ENCODE measurements around the gene GSN. TPM values are rescaled to one million over a fixed set of nuclear protein-coding genes. Genes with fewer than 3 reads are reported as not detected.

GSN gene
- total and polyA plus RNA-seq, 2 of the 13 experiments (the other 11 are each of a cell fraction or from before 2014, with no cell fraction given), result 294 to 307 TPM

GRCh38 chr9:121309833-121310425 is 42.0 kb downstream of the GSN start:
- H3K4me3 ChIP-seq (replicated peaks in 1 of 3; ENCODE audit: insufficient read depth in 1 of 3, low read depth in 2 of 3, low read length in 3 of 3), result no peak overlapping the region
- intact Hi-C loops (cut with micrococcal nuclease; ENCODE audit: unreplicated experiment) (no loop called here), in situ Hi-C loops (cut with HindIII; ENCODE audit: extremely low pct_ligation_motif_present, low pct_unique_long_range_greater_than_20kb) (no loop called here)
- 97% methylated on average over 7 of the region's 7 CpGs for WGBS (ENCODE audit: low lambda C conversion rate)
- peaks cover 28 to 61% of the 10 kb centered on the region in 2 experiments for H3K36me3 ChIP-seq (replicated peaks in 1 of 2; ENCODE audit: control insufficient read depth in 1 of 2, insufficient read depth in 2 of 2, low read length in 2 of 2)
- POLR2A ChIA-PET, result interaction anchor here (1.2 to 2.7 kb wide), 3 partner anchors 11 to 13 kb away, joined by 3 to 7 read pairs (median 5); no protein-coding TSS in a partner anchor
- TF ChIP-seq HNRNPL (IDR thresholded peaks at IDR 0.05; ENCODE audit: low read depth, low read length) (no peak), HOXA7 (CRISPR knock-in tag; IDR thresholded peaks at IDR 0.05) (no peak), RBFOX2 (IDR thresholded peaks at IDR 0.05; ENCODE audit: low read depth, low read length) (peak; percentile 48; the same call in 1 of the 2 replicates), RBAK (CRISPR knock-in tag; IDR thresholded peaks at IDR 0.05) (peak; percentile 93)
- no peak overlapping the region for H3K4me2 ChIP-seq (ENCODE audit: low read depth, low read length)
- CTCF ChIA-PET (ENCODE audit: low intra/inter-chr PET ratio, low total read pairs), result no interaction called here
- no peaks in the 10 kb centered on the region for H3K79me2 ChIP-seq (ENCODE audit: insufficient read depth, low read length)
- no peaks in the 10 kb centered on the region for H3K27me3 ChIP-seq (ENCODE audit: control insufficient read depth in 1 of 2, insufficient read depth in 2 of 2, low read length in 2 of 2)
- no peak overlapping the region for H3K27ac ChIP-seq (ENCODE audit: extremely low read length, insufficient read depth, low read length)
- no peak overlapping the region for H2AFZ ChIP-seq (ENCODE audit: low read length)
- H3K4me1 ChIP-seq (ENCODE audit: insufficient read depth, low read length), result peaks cover 14% of the 10 kb centered on the region
- no TSS peak for BruUV-seq (replicated peaks)
- FAIRE-seq (no peak), ATAC-seq (no peak), DNase-seq (ENCODE audit: low spot score) (no peak)
- no peaks in the 10 kb centered on the region for H4K20me1 ChIP-seq (ENCODE audit: insufficient read depth, low read length)
- H3K9ac ChIP-seq (ENCODE audit: insufficient read depth, low read depth, low read length), result no peak overlapping the region
- H3K9me3 ChIP-seq (ENCODE audit: low read length), result no peaks in the 10 kb centered on the region

GRCh38 chr9:121310571-121310970 is 42.6 kb downstream of the GSN start:
- no peaks in the 10 kb centered on the region for H3K79me2 ChIP-seq (ENCODE audit: insufficient read depth, low read length)
- TF ChIP-seq ZNF180 (CRISPR knock-in tag; IDR thresholded peaks at IDR 0.05; ENCODE audit: borderline replicate concordance, low read depth) (no peak), POLR2G (IDR thresholded peaks at IDR 0.05; ENCODE audit: low read depth, low read length) (peak; percentile 39; the same call in 1 of the 2 replicates)
- no TSS peak for BruUV-seq (replicated peaks)
- no peak overlapping the region for H3K9ac ChIP-seq (ENCODE audit: insufficient read depth, low read depth, low read length)
- H3K4me3 ChIP-seq (replicated peaks in 1 of 3; ENCODE audit: insufficient read depth in 1 of 3, low read depth in 2 of 3, low read length in 3 of 3), result no peak overlapping the region
- WGBS (ENCODE audit: low lambda C conversion rate), result 94% methylated on average over 9 of the region's 9 CpGs
- intact Hi-C loops (cut with micrococcal nuclease; ENCODE audit: unreplicated experiment), result no loop called here
- in situ Hi-C loops (cut with HindIII; ENCODE audit: extremely low pct_ligation_motif_present, low pct_unique_long_range_greater_than_20kb), result no loop called here
- H3K27ac ChIP-seq (ENCODE audit: extremely low read length, insufficient read depth, low read length), result no peak overlapping the region
- H3K36me3 ChIP-seq (replicated peaks in 1 of 2; ENCODE audit: control insufficient read depth in 1 of 2, insufficient read depth in 2 of 2, low read length in 2 of 2), result peaks cover 24 to 63% of the 10 kb centered on the region in 2 experiments
- ChIA-PET POLR2A (no interaction called here), CTCF (ENCODE audit: low intra/inter-chr PET ratio, low total read pairs) (no interaction called here)
- H3K27me3 ChIP-seq (ENCODE audit: control insufficient read depth in 1 of 2, insufficient read depth in 2 of 2, low read length in 2 of 2), result no peaks in the 10 kb centered on the region
- FAIRE-seq (no peak), ATAC-seq (no peak), DNase-seq (ENCODE audit: low spot score) (no peak)
- H3K4me2 ChIP-seq (ENCODE audit: low read depth, low read length), result no peak overlapping the region
- H2AFZ ChIP-seq (ENCODE audit: low read length), result no peak overlapping the region
- no peaks in the 10 kb centered on the region for H3K9me3 ChIP-seq (ENCODE audit: low read length)
- no peaks in the 10 kb centered on the region for H4K20me1 ChIP-seq (ENCODE audit: insufficient read depth, low read length)
- H3K4me1 ChIP-seq (ENCODE audit: insufficient read depth, low read length), result peaks cover 8% of the 10 kb centered on the region

All from HepG2 (cell line).